H9 (cell line): ENCODE results near the gene PDZD8. TPM values are rescaled to one million over a fixed set of nuclear protein-coding genes. Genes with fewer than 3 reads are reported as not detected.
A peak's percentile ranks its signal among the peaks of the same experiment; 100 is the strongest.

Experiments
- DNase-seq: peaks from one replicate; pipeline ENCODE4 v3.0.0-alpha.2; 2017
- H2AFZ ChIP-seq: one replicate; pipeline ENCODE4 v1.6.1; 2013; ENCODE audit warnings: mild to moderate bottlenecking, low read length, control low read depth, moderate library complexity
- H2AK5ac ChIP-seq: 2 replicates; pipeline ENCODE4 v1.6.1; 2013; ENCODE audit warnings: low read length, control low read depth, mixed read lengths; ENCODE audit not compliant: insufficient read length
- H2BK120ac ChIP-seq: one replicate; pipeline ENCODE4 v1.6.1; 2013; ENCODE audit warnings: low read depth, mild to moderate bottlenecking, low read length, control low read depth, inconsistent platforms; ENCODE audit not compliant: poor library complexity, severe bottlenecking
- H2BK12ac ChIP-seq: 2 replicates; pipeline ENCODE4 v1.6.1; 2013; ENCODE audit warnings: low read length, control low read depth, mixed read lengths, low read depth; ENCODE audit not compliant: insufficient read length
- H2BK15ac ChIP-seq: 2 replicates; pipeline ENCODE4 v1.6.1; 2013; ENCODE audit warnings: low read depth, low read length, control low read depth
- H2BK20ac ChIP-seq: one replicate; pipeline ENCODE4 v1.6.1; 2013; ENCODE audit warnings: low read depth, mild to moderate bottlenecking, low read length, control low read depth, inconsistent platforms; ENCODE audit not compliant: poor library complexity, severe bottlenecking
- H2BK5ac ChIP-seq: 2 replicates; pipeline ENCODE4 v1.6.1; 2013; ENCODE audit warnings: low read length, control low read depth, mixed read lengths; ENCODE audit not compliant: insufficient read length
- H3K14ac ChIP-seq: 2 replicates; pipeline ENCODE4 v1.6.1; 2013; ENCODE audit warnings: low read length, control low read depth; ENCODE audit not compliant: insufficient read depth
- H3K18ac ChIP-seq: 2 replicates; pipeline ENCODE4 v1.6.1; 2013; ENCODE audit warnings: low read depth, mild to moderate bottlenecking, mixed read lengths, low read length, control low read depth; ENCODE audit not compliant: insufficient read length
- H3K23ac ChIP-seq: 2 replicates; pipeline ENCODE4 v1.6.1; 2013; ENCODE audit warnings: low read length, control low read depth, mixed read lengths, low read depth; ENCODE audit not compliant: insufficient read length
- H3K23me2 ChIP-seq: 2 replicates; pipeline ENCODE4 v1.6.1; 2013; ENCODE audit warnings: low read depth, mild to moderate bottlenecking, mixed read lengths, low read length, control low read depth; ENCODE audit not compliant: insufficient read length, poor library complexity, severe bottlenecking
- H3K27ac ChIP-seq: 2 replicates; pipeline ENCODE4 v1.5.1; 2013; ENCODE audit warnings: low read length, control low read depth, mixed read lengths, low read depth; ENCODE audit not compliant: insufficient read length
- H3K27me3 ChIP-seq: 2 replicates; pipeline ENCODE4 v1.6.1; 2013; ENCODE audit warnings: low read length, control low read depth, inconsistent platforms; ENCODE audit not compliant: insufficient read depth
- H3K4ac ChIP-seq: 2 replicates; pipeline ENCODE4 v1.6.1; 2013; ENCODE audit warnings: low read depth, mild to moderate bottlenecking, control low read depth, inconsistent platforms, low read length, moderate library complexity
- H3K4me1 ChIP-seq: 2 replicates; pipeline ENCODE4 v1.6.1; 2013; ENCODE audit warnings: low read length, control low read depth, inconsistent platforms; ENCODE audit not compliant: insufficient read depth
- H3K4me2 ChIP-seq: 2 replicates; pipeline ENCODE4 v1.6.1; 2013; ENCODE audit warnings: low read length, control low read depth, mixed read lengths; ENCODE audit not compliant: insufficient read length, insufficient read depth
- H3K56ac ChIP-seq: 2 replicates; pipeline ENCODE4 v1.6.1; 2013; ENCODE audit warnings: low read depth, mild to moderate bottlenecking, mixed read lengths, low read length, control low read depth; ENCODE audit not compliant: insufficient read length
- H3K79me1 ChIP-seq: 2 replicates; pipeline ENCODE4 v1.6.1; 2013; ENCODE audit warnings: low read depth, mild to moderate bottlenecking, moderate library complexity, low read length, control low read depth, inconsistent platforms; ENCODE audit not compliant: insufficient read depth, poor library complexity, severe bottlenecking
- H3K79me2 ChIP-seq: 2 replicates; pipeline ENCODE4 v1.6.1; 2013; ENCODE audit warnings: low read length, control low read depth, inconsistent platforms; ENCODE audit not compliant: insufficient read depth
- H3K9ac ChIP-seq: 2 replicates; pipeline ENCODE4 v1.6.1; 2013; ENCODE audit warnings: low read length, control low read depth, mixed read lengths; ENCODE audit not compliant: insufficient read length; ENCODE audit errors: extremely low read depth
- H3K9me3 ChIP-seq: one replicate; pipeline ENCODE4 v1.6.1; 2013; ENCODE audit warnings: low read depth, low read length, inconsistent platforms; ENCODE audit not compliant: control insufficient read depth
- H3T11ph ChIP-seq: one replicate; pipeline ENCODE4 v1.6.1; 2013; ENCODE audit warnings: mild to moderate bottlenecking, low read length, control low read depth, inconsistent platforms
- H4K20me1 ChIP-seq: one replicate; pipeline ENCODE4 v1.6.1; 2013; ENCODE audit not compliant: control insufficient read depth, insufficient read length, insufficient read depth
- H4K5ac ChIP-seq: 2 replicates; pipeline ENCODE4 v1.6.1; 2013; ENCODE audit warnings: low read depth, mild to moderate bottlenecking, mixed read lengths, low read length, control low read depth; ENCODE audit not compliant: insufficient read length
- H4K8ac ChIP-seq: replicated peaks from 2 replicates; pipeline ENCODE4 v1.6.1; 2013; ENCODE audit warnings: low read length, control low read depth, mixed read lengths, low read depth; ENCODE audit not compliant: insufficient read length
- H4K91ac ChIP-seq: 2 replicates; pipeline ENCODE4 v1.6.1; 2013; ENCODE audit warnings: low read depth, mild to moderate bottlenecking, moderate library complexity, mixed read lengths, low read length, control low read depth; ENCODE audit not compliant: insufficient read length
- H3K27ac Mint-ChIP-seq, 3 experiments: 2 replicates in 2 of 3; 3 replicates in 1 of 3; pipeline ENCODE4 v1.8.0; 2020 to 2021; ENCODE audit warnings: mixed read lengths in 3 of 3, mild to moderate bottlenecking in 1 of 3, moderate library complexity in 1 of 3
- H3K27me3 Mint-ChIP-seq: 2 replicates; pipeline ENCODE4 v1.8.0; 2021; ENCODE audit warnings: low read depth, mild to moderate bottlenecking, moderate library complexity, mixed read lengths
- H3K36me3 Mint-ChIP-seq, 3 experiments: 2 replicates in 2 of 3; 3 replicates in 1 of 3; pipeline ENCODE4 v1.8.0; 2020 to 2021; ENCODE audit warnings: low read depth in 3 of 3, mixed read lengths in 3 of 3; ENCODE audit not compliant: insufficient read depth in 1 of 3
- H3K4me1 Mint-ChIP-seq, 2 experiments: 2 replicates each; pipeline ENCODE4 v1.8.0; 2020; ENCODE audit warnings: mixed read lengths in 2 of 2
- H3K4me3 Mint-ChIP-seq, 2 experiments: 2 replicates in 1 of 2; 3 replicates in 1 of 2; pipeline ENCODE4 v1.8.0; 2020 to 2021; ENCODE audit warnings: mild to moderate bottlenecking in 2 of 2, mixed read lengths in 2 of 2, moderate library complexity in 1 of 2
- H3K9me3 Mint-ChIP-seq, 2 experiments: 2 replicates in 1 of 2; 3 replicates in 1 of 2; pipeline ENCODE4 v1.8.0; 2020; ENCODE audit warnings: mild to moderate bottlenecking in 2 of 2, mixed read lengths in 2 of 2, moderate library complexity in 1 of 2
- CTCF ChIP-seq: fragments of 200-600 bp; sonication (generic); conservative IDR thresholded peaks from 3 replicates; pipeline ENCODE4 v1.8.0; 2021; ENCODE audit warnings: antibody characterized with exemption, mild to moderate bottlenecking
- WGBS: extraction: QIAGEN DNeasy Blood & Tissue Kit; methylation state at CpG from one replicate; pipeline ENCODE4 v1.1.7; 2013; ENCODE audit warnings: missing lambda C conversion rate, low lambda C conversion rate, mixed read lengths; ENCODE audit not compliant: insufficient read length; ENCODE audit errors: extremely low coverage; 5-methylcytosine and 5-hydroxymethylcytosine counted together
- total RNA-seq: library from RNA; stranded (reverse); gene quantifications from 2 replicates; pipeline ENCODE4 v1.2.1, GENCODE V29; 2021

The PDZD8 gene
- total RNA-seq, 1 experiment from 2014 or later, result 38.2 TPM

GRCh38 chr10:117352724-117353123 lies 22.5 kb downstream of the PDZD8 start:
- H2BK20ac ChIP-seq, result no peak overlapping the region
- H3K27ac Mint-ChIP-seq, result peak overlapping the region; percentile 7 to 34 (median 21); a peak in 2 of 7 replicates
- H3K4me1 Mint-ChIP-seq, result peaks cover 51 to 52% of the 10 kb centered on the region in 2 experiments
- DNase-seq, result no peak
- no peak overlapping the region for H3K18ac ChIP-seq
- no peak overlapping the region for H3K4me2 ChIP-seq
- H3K9ac ChIP-seq, result no peak overlapping the region
- H3K14ac ChIP-seq, result no peak overlapping the region
- H4K5ac ChIP-seq, result no peak overlapping the region
- no peak overlapping the region for H3K4me3 Mint-ChIP-seq
- no peaks in the 10 kb centered on the region for H4K20me1 ChIP-seq
- H3K4me1 ChIP-seq, result peaks cover 9% of the 10 kb centered on the region; the same call in 1 of the 2 replicates
- peaks cover 5% of the 10 kb centered on the region; the same call in 1 of the 2 replicates for H3K79me2 ChIP-seq
- no peaks in the 10 kb centered on the region for H3K27me3 ChIP-seq
- H3K23me2 ChIP-seq, result no peaks in the 10 kb centered on the region
- H2AFZ ChIP-seq, result no peak overlapping the region
- H4K91ac ChIP-seq, result no peak overlapping the region
- 0 out of 7 replicates have a peak, but pooled peaks cover 0 to 1% (median 0%) of the 10 kb centered on the region in 3 experiments for H3K36me3 Mint-ChIP-seq
- H3K4ac ChIP-seq, result no peak overlapping the region
- H2BK5ac ChIP-seq, result no peak overlapping the region
- no peak overlapping the region for H3T11ph ChIP-seq
- no peak overlapping the region for H3K23ac ChIP-seq
- H3K27ac ChIP-seq, result no peak overlapping the region
- H4K8ac ChIP-seq, result no peak overlapping the region
- H3K9me3 ChIP-seq, result no peaks in the 10 kb centered on the region
- no peaks in the 10 kb centered on the region for H3K9me3 Mint-ChIP-seq
- no peak overlapping the region for H2AK5ac ChIP-seq
- no peaks in the 10 kb centered on the region for H3K27me3 Mint-ChIP-seq
- no peak overlapping the region for H2BK120ac ChIP-seq
- no peak overlapping the region for H2BK15ac ChIP-seq
- no peak overlapping the region for H2BK12ac ChIP-seq
- H3K56ac ChIP-seq, result no peak overlapping the region
- no peak for TF ChIP-seq CTCF
- no peaks in the 10 kb centered on the region for H3K79me1 ChIP-seq
- WGBS, result no CpG with 5 or more reads among the region's 2 CpGs
